ENCODE measurements around the gene GXYLT2.
"Not testable (repeated sequence)": the region's sequence is repeated elsewhere in the genome, so short reads cannot be mapped to it uniquely, and the experiment has no call there.

Gene GXYLT2

GRCh38 chr3:72892870-72893269, 5.0 kb downstream of the GXYLT2 start:
- DNase-seq (ENCODE audit: low read depth) = no peak

- DNase-seq (ENCODE audit: low read depth) = no peak
Measured at GRCh38 chr3:72894976-72895552, 7.2 kb downstream of the GXYLT2 start.

- DNase-seq (ENCODE audit: low read depth) = no peak
Measured at GRCh38 chr3:72896996-72897757, 9.3 kb downstream of the GXYLT2 start.

DNA sequence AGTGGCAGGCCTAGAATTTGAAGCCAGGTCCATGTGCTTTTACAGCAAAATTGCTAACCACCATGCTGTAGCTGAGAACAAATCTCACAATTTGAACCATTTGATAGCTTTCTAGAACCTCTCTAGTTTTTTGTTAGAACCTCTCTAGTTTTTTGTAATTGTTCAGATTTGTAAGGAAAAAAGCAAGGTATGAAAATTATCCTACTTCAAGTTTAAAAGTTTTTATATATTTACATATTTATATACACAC, 9.8 kb downstream of the GXYLT2 start:
- DNase-seq (ENCODE audit: low read depth) = no peak

DNA sequence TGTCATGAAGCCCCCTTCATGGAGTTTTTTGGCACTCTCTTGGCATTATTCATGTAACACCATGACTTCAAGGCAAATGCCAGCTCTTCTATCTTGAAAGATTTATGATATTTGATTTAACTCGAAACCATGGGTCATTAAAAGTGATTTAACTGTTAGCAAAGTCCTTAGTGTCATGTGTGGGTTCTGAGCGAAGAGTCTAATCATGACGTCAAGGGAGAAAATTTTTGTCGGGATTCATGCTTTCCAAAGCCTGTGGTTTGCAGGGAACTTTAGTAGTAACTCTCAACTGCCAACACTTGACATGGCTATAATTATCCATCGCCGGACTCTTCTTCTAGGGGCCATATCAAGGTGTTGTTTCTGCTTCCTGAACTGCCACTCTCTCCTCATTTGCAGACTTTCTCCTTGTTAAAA, 11.5 kb downstream of the GXYLT2 start:
- no peak for DNase-seq (ENCODE audit: low read depth)

GRCh38 chr3:72900048-72900447, 12.2 kb downstream of the GXYLT2 start:
- no peak for DNase-seq (ENCODE audit: low read depth)

GRCh38 chr3:72901840-72902239, 14.0 kb downstream of the GXYLT2 start:
- DNase-seq (ENCODE audit: low read depth) = no peak

GRCh38 chr3:72903004-72903403, 15.2 kb downstream of the GXYLT2 start:
- no peak for DNase-seq (ENCODE audit: low read depth)

- DNase-seq (ENCODE audit: low read depth) = no peak
Measured at GRCh38 chr3:72904163-72904562, 16.3 kb downstream of the GXYLT2 start.

- no peak for DNase-seq (ENCODE audit: low read depth)
Measured at GRCh38 chr3:72906154-72906553, 18.3 kb downstream of the GXYLT2 start.

DNA sequence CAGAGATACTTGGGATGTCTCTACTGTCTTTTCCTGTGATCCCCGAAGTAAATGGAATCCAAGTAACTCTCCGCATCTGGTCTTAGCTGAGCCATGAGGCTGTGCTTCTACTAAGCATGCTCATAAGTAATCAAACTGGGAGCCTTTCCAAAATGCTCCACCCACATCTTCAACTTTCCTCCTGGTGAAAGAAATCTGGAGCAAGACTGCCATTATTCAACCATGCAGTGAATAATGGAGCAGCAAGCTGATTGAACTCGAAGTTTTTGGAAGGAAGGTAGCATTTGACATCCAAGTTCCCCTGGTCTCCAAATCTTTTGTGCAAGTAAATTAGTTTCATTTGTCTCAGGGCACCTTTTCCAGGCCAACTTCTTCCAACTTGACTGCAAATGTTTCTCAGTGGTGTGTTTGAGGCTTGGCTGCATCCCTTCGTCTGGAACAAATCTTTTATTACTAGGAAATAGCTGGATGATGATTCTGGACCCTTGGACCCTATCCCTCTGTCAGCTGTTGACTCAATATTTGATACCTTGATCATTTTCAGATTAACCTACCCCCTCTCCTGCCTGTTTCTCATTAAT, 19.4 kb downstream of the GXYLT2 start:
- DNase-seq (ENCODE audit: low read depth) = no peak

- no peak for DNase-seq (ENCODE audit: low read depth)
Measured at GRCh38 chr3:72907731-72908620, 20.1 kb downstream of the GXYLT2 start.

DNA sequence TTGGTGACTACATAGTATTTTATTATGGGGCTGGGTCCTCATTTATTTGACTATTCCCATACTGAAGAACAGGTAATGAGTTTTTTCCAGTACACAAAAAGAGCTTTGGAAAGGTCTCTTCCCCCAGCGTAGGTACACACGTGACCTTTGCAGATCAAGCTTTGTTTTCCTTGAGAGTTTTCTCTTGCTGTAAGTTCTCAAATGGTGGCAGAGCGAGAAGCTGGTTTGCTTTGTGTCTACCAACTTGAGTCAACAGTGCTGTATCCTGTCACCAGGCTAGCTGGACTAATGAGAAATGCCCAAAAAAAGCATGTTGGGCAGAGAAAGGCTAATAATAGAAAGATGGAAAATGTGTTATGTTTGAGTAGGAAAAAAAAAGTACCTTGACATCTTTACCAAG, 21.7 kb downstream of the GXYLT2 start:
- DNase-seq (ENCODE audit: low read depth) = no peak

DNA sequence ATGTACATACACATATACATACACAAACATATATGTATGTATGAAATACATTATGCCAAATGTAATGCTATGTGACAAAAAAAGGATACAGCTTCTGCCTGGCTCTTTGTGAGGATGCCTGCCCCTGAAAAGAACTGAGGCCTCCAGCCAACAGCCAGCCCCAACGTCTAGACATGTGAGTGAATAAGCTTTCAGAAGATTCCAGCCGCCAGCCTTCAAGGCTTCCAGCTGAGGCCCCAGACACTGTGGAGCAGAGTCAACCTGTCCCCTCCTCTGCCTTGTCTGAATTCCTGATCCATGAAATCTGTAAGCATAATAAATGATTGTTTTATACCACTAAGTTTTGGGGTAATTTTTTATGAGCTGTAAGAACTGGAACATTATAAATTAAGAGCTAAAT, 24.7 kb downstream of the GXYLT2 start:
- DNase-seq (ENCODE audit: low read depth) = no peak

- DNase-seq (ENCODE audit: low read depth) = no peak
Measured at GRCh38 chr3:72914383-72914782, 26.5 kb downstream of the GXYLT2 start.

- DNase-seq (ENCODE audit: low read depth) = no peak
Measured at GRCh38 chr3:72916250-72916649, 28.4 kb downstream of the GXYLT2 start.

DNA sequence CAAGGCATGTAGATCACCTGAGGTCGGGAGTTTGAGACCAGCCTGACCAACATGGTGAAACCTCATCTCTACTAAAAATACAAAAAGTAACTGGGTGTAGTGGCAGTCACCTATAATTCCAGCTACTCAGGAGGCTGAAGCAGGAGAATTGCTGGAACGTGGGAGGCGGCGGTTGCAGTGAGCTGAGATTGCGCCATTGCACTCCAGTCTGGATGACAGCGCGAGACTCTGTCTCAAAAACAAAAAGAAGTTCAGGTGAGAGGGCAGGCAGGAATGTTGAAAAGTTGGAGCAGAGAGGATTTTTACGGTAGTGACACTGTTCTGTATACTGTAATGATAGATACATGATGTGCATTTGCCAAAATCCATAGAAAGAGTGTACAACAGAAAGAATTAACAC, 31.7 kb downstream of the GXYLT2 start:
- no peak for DNase-seq (ENCODE audit: low read depth)

DNA sequence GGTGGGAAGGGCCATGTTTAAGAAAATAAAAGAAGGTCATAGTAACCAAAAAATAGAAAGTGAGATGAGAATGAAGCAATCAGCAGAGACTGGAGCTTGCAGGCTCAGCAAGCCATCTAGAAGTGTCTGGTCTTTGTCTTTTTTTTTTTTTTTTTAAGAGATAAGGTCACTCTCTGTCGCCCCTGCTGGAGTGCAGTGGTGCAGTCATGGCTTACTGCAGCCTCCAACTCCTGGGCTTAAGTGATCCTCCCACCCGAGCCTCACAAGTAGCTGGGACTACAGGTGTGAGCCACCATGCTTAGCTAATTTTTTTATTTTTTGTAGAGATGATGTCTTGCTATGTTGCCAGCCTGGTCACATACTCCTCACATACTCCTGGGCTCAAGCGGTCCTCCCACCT, 36.2 kb downstream of the GXYLT2 start:
- DNase-seq (ENCODE audit: low read depth) = no peak

- DNase-seq (ENCODE audit: low read depth) = not testable (repeated sequence)
Measured at GRCh38 chr3:72928781-72929735, 41.2 kb downstream of the GXYLT2 start.

GRCh38 chr3:72930754-72931153, 42.9 kb downstream of the GXYLT2 start:
- no peak for DNase-seq (ENCODE audit: low read depth)

GRCh38 chr3:72932416-72932815, 44.6 kb downstream of the GXYLT2 start:
- no peak for DNase-seq (ENCODE audit: low read depth)
